Globus pallidus (tissue), 1 donor: ENCODE results near the gene AGPAT3.
"Not testable (repeated sequence)": the region's sequence is repeated elsewhere in the genome, so short reads cannot be mapped to it uniquely, and the experiment has no call there.

Experiments used
- DNase-seq: peaks from one replicate; pipeline ENCODE4 v3.0.0-alpha.2; 2015; ENCODE audit warnings: low spot score

AGPAT3 gene

DNA sequence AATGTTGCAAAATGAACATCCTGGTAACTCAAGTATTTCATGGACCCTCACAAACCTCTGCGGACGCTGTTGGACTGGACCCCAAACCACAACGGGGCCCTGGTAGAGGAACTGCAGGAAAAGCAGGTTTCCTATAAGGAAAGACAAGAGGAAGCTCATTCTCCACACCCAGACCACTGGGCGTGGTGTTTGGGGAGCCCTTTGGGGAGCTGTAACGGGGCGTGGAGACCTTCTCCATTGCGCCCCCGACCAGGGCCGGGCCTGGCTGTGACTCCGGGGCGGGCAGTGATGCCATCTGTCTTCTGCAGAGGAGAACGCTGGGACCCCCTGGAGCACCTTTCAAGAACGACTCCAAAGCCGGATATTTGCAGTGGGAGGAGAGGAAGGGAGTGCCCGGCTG lies 30.0 kb upstream of the AGPAT3 start:
- DNase-seq = no peak

DNA sequence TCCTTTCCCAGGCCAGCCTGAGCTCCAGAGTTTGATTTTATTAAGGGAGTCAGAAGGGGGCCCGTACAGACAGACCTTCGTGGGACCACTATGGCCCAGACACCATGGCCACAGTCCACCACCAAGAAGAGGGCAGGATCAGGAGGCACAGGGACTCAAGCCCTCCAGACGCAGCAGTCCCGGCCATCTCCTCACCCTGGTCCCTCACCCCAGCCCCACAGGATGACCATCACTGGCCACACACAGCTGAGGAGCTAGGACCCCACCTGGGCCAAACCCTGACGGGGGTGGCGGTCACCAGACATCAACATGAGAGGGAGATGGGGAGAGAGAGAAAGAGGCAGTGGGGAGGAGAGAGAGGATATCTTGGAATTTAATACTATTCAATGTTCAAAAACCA lies 29.2 kb upstream of the AGPAT3 start:
- no peak for DNase-seq

DNA sequence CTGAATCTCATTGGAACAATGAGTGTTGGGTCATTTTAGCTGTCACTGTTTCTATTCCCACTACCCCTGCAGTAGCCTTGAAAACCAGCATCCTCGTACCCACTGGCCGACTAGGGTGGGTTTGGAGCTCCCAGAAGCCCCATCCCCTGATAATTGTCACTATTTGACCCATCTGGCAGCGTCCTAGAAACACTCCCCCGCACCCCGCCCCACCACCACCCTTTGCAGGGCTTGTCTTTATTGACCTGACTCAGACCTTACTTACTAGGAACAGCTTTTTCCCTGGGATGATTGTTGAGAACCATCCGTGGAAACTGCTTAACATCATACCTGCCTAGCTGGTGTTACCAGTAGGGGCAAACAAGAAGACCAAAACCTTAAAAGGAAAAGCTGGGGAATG lies 28.4 kb upstream of the AGPAT3 start:
- DNase-seq = no peak

DNA sequence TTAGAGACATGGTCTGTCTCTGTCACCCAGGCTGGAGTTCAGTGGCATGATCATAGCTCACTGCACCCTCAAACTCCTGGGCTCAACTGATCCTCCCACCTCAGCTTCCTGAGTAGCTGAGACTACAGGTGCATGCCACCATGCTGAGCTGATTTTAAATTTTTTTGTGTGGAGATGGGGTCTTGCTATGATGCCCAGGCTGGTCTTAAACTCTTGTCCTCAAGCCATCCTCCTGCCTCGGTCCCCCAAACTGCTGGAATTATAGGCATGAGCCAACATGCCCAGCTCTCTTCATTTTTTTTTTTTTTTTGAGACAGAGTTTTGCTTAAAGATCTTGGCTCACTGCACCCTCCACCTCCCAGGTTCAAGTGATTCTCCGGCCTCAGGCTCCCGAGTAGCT lies 24.8 kb upstream of the AGPAT3 start:
- no peak for DNase-seq

DNA sequence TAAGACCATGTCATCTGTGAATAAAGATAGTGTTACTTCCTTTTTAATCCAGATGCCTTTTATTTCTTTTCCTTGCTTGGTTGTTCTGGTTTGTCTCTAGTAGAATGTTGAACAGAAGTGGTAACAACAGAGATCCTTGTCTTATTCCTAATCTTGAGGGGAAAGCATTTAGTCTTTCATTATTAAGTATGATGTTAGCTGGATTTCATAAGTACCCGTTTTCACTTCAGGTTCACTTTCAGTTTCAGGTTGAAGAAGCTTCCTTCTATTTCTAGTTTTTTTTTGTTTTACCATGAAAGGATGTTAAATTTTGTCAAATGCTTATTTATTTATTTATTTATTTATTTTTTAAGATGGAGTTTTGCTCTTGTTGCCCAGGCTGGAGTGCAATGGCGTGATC lies 22.3 kb upstream of the AGPAT3 start:
- DNase-seq = no peak

DNA sequence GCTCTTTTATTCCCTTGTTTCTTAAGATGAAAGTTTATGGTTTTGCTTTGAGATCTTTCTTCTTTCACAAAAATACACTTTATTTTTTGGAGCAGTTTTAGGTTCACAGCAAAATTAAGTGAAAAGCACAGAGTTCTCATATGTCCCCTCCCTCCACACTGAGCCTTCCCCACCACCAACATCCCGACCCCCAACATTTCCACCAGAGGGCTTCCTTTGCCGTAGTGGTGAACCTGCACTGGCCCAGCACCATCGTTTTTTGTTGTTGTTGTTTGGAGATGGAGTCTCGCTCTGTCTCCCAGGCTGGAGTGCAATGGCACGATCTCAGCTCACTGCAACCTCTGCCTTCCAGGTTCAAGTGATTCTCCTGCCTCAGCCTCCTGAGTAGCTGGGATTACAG lies 20.1 kb upstream of the AGPAT3 start:
- not testable (repeated sequence) for DNase-seq

DNA sequence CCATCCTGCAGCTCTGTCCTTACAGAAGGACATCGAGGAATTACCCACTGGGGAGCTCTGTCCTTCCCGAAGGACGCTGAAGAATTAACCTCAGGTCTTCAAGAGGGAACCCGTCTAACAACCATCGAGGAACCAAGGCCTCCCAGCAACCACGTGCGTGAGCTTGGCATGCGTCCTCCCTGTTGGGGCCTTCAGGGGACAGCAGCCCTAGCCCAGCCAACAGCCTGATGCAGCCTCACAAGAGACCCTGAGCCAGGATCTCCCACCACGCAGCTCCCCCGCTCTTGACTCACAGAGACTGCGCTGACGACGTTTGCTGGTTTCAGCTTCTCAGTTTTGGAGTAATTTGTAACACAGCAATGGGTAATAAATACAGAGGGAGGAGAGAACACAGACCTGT lies 19.6 kb upstream of the AGPAT3 start:
- DNase-seq = no peak

DNA sequence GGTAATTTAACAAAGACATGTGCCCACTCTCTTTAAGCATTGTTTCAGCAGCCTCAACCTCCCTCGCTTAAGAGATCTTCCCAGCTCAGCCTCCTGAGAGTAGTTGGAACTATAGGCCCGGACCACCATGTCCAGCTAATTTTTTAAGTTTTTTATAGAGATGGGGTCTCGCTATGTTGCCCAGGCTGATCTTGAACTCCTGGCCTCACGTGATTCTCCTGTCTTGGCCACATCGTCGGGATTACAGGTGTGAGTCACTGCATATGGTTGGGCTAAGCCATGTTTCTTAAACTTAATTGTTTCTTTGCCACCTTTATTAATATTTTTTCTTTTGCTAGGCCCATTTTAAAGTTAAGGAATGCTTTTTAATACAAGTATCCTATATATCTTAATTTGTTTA lies 18.6 kb upstream of the AGPAT3 start:
- DNase-seq = no peak

DNA sequence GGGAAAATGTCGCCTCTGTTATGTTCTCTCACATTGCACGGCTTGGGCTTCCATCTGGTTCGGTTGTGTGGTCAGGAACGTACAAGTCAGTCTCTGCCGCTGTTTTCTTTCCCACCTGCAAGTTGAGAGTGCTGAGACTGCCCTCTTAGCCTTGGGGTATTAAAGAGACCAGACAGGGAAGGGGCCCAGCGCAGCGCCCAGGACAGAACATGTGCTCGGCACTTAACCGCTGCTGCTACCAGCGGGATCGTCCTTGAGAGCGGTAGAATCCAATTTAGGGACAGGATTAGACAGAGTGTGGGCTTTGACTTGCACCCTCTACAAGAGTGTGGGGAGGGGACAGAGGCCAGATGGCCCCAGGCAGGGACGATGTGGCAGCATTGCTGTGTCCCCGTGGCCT lies 17.7 kb upstream of the AGPAT3 start:
- DNase-seq = no peak

DNA sequence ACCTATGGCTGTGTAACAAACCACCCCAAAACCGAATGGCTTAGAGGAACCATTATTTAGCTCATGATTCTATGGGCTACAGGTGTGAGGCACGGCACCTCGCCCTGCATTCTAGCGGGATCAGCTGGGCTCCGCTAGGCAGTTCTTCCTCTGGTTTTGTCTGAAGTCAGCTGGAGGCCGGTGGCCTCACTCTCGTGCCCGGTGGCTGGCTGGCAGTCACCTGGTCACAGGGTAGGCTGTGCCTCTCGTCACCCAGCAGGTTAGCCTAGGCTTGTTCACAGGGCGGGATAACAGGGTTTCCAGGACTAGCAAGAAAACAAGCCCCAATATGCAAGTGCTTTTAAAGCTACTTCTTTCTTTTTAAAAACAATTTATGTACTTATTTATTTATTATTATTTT lies 16.3 kb upstream of the AGPAT3 start:
- no peak for DNase-seq

DNA sequence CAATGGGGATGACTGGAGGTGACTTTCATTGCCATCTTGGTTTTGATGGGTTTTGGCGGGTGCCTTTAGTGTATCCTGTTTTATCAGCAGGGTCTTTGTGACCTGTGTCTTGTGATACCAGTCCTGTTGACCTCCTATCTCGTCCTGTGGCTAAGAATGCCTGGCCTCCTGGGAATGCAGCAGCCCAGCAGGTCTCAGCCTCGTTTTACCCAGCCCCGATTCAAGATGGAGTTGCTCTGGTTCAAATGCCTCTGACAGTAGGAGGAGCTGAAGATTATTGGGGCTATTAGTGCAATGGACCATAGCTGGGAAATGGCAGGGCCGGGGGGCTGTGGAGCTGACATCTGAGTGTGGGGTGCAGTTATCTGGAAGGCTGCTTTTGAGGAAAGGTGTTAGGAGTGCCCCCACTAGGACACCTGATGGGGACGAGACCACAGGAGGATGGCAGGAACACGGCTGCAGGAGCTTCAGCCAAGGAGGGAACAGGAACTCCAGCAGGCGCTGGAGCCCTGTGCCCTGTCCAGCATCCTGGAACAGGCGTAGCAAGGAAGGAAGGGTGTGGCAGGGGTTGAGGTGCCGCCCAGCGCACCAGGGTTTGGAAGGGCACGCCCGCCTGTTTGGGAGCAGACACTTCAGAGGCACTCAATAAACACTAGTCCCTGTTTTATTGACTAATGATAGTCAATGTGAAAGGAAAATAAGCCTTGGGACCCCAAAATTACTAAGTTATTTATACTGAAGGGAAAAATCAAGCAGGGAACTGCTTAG lies 15.3 kb upstream of the AGPAT3 start:
- no peak for DNase-seq

DNA sequence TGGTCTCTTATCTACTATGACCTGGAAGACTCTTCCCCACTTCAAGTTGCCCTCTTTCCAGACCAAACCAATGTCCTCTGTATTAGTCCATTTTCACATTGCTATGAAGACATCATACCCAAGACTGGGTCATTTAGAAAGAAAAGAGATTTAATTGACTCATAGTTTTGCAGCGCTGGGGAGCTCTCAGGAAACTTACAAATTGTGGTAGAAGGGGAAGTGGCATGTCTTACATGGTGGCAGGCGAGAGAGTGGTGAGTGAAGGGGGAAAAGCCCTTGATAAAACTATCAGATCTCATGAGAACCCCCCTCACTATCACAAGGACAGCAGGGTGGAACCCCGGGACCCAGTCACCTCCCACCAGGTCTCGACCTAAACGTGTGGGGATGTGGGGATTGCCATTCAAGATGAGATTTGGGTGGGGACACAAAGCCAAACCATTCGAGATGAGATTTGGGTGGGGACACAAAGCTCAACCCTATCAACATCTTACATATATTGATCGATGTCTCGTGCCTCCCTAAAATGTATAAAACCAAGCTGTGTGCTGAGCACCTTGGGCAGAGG lies 14.2 kb upstream of the AGPAT3 start:
- DNase-seq = no peak

DNA sequence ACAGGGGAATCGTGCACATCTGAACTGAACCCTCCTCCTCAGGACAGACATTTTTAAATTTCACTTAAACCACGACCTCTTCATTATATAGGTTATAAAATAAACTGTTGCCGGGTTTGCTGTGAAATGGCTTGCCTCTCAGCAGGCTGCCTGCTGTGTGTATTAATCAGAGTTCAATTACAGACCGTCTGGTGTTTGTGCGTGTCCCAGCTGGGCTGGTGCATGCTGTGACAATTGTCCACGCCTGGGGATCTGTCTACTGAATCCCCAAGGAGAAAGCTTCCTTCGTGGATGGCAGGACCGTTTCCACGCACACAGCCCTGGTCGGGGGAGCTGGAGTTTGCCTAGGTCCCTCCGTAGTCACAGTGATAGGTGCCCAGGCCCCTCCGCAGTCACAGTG lies 13.4 kb upstream of the AGPAT3 start:
- no peak for DNase-seq

DNA sequence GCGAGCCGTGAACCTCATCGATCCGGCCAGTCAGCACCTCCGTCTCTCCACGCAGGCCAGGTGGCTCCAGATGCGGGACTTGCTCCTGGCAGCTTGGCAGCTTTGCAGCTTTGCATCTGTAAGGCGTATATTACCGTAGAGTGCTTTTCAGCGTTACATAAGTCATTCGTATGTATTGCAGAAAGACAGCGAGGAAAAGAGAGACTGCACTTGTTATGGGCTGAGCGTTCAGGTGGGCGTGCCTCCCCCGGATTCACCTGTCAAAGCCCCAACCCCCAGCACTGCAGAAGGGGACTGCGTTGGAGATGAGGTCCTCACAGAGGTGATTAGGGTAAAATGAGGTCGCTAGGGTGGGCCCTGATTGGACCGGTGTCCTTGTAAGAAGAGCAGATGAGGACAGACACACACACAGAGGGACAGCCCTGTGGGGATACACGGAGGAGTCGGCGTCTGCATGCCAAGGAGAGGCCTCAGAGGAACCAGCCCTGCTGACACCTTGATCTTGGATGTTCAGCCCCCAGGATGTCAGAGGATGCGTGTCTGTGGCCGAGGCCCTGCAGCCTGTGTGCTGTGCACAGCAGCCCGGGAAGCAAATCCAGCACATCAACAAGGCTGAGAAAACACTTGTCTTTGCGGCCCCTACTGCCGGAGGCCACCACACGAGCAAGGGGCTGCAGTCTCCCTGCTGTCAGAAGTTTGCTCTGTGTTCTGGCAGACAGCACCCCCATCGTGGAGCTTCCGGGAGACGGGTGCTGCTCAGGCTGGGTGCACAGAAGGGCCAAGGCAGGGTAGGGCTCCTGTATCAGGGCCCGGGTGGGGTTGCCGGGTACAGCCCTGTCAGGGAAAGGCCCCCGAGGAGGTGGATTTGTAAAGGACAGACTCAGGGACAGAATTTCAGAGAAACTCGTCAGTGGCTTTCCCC lies 10.9 kb upstream of the AGPAT3 start:
- no peak for DNase-seq

DNA sequence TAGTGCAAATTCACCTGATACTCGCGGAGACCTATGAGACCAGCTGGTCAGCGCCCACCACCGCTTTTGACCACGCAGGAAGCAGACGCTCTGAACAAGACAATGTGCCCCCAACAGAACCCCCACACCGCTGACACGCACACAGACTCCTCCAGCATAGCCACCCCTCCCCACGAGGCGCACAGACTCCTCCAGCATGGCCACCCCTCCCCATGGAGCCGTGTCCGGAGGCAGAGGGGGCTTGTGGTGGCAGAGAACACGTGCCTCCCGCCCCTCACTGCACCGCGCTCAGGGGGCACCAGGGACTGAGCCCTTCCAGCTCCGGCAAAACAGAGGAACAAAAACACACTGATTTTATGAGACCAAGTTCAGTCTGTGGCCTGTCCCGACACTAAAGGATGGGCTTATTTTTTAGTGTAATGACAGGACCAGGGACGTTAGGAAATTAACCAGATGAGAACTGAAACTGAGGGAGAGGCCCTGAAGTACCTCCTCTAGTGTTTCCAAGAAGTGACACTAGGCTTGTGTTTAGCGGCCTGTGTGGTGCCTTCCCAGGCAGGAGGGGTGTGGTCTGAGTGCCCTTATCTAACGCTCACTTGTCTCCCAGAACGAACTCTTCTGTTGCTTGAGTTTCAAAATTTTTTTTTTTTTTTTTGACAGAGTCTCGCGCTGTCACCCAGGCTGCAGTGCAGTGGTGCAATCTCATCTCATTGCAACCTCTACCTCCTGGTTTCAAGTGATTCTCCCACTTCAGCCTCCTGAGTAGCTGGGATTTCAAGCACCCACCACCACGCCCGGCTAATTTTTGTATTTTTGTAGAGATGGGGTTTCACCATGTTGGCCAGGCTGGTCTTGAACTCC lies 10.0 kb upstream of the AGPAT3 start:
- DNase-seq = no peak

DNA sequence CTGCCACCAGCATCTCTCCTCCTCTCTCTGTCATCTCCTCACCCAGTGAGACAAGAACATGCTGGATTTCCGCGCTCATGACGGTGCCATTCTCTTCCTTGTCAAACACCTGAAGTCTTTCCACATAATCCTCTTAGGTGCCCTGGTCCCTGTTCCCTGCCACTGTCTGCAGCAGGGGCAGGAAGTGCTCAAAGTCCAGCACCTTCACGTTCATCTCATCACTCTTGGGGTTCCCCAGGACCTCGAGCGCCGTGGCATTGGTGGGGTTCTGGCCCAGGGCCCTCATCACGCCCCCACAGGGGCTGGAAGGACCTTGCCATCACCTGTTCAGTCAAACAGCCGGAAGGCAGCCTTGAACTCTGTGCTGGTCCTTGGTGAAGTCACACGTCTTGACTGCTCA lies 9.1 kb upstream of the AGPAT3 start:
- DNase-seq = no peak

DNA sequence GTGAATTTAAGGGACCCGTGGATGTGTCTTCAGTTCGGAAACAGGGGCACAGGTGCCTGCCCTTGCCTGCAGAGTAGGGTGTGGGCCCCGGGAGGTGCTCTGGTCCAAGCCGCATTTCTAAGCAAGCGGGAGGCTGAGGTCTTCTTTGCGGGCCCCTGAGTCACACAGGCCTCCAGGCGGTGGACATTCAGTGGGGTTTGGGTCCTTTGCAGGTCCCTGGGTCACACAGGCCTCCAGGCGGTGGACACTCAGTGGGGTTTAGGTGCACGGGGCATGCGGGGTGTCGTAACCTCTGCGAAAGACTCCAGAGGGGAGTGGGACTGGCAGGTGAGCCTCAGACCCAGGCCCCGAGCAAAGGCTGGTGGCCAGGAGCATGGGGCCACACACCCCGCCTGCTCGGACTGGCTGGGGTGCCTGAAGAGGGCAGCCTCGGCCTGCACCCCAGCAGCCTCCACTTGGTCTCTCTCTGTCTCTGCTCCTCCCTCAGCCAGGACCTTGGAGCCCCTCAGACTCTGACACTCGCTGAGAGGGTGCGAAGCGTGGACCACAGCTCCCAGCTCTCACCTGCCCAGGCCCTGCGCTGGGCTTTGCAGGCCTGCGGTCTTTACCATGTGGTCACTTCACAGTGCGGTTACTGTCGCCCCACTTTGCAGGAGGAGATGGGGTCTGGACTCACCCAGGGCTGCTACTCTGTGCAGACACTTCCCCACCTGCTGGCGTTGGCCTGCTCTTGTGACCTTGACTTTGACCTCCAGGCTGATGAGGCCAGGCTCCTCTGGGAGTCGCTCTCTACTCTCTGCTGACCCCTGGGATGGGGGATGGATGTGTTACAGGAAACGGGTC lies 6.0 kb upstream of the AGPAT3 start:
- DNase-seq = no peak

DNA sequence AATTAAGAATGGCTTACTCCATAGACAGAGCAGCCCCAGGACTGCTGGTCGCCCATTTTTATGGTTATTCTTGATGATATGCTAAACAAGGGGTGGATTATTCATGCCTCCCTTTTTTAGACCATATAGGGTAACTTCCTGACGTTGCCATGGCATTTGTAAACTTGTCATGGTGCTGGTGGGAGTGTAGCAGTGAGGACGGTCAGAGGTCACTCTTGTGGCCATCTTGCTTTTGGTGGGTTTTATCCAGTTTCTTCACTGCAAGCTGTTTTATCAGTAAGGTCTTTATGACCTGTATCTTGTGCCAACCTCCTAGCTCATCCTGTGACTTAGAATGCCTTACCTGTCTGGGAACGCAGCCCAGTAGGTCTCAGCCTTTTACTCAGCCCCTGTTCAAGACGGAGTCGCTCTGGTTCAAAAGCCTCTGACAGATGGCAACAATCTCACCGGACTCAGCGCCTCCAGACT lies 5.2 kb upstream of the AGPAT3 start:
- no peak for DNase-seq

DNA sequence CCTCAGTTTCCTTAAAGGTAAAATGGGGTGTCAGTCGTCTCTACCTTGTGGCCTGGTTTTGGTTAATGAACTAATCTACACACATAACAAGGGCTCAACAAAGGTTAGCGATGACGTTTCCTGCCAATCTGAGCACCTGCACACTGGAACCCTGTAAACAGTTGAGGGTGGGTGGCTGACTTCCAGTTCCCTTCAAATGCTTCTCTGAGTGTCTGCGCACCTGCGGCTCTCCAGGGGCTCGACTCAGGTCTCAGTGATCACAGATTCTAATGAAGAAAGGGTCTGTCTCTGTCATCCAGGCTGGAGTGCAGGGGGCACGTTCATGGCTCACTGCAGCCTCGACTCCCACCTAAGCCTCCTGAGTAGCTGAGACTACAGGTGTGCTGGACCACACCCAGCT lies 3.3 kb upstream of the AGPAT3 start:
- DNase-seq = no peak

DNA sequence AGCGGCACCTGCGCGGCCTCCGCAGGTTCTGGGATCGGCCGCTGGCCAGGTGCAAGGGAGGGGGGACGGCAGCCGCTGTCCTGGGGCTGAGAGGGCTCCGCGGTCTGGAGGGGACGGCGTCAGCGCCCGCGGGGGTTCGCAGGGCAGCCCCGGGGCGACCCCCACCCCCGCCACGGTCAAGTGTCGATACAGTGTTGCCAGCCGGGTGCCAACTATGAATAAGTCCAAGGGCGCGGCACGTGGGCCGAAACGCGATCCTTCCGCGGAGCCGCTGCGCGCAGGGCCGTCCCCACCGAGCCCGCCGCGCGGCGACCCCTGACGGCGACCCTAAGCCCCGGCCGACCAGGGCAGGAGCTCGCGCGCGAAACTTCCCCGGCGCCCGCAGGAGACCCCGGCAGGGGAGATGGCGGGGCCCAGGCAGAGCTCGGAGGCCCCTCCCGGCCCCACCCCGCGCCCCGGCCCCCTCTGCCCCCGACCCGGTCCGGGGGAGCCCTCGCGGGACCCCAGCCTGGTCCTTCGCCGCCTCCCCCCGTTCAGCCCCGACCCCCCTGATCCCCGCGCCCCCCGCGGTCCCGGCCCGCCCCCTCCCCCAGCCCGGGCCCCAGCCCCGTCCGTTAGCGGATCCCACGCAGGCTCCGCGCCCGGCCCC lies 586 bp upstream of the AGPAT3 start:
- DNase-seq = no peak
